ENCODE results near the gene LGALS4.

GRCh38 chr19:38812841-38813320 is at the start of gene LGALS4:
- no peak for TF ChIP-seq CTCF (IDR thresholded peaks at IDR 0.05)
- no peak for TF ChIP-seq POLR2A (IDR thresholded peaks at IDR 0.05)
